BE2C (cell line): Measurements from ENCODE around the gene OTP. TPM values are rescaled to one million over a fixed set of nuclear protein-coding genes. Genes with fewer than 3 reads are reported as not detected.
A peak's percentile ranks its signal among the peaks of the same experiment; 100 is the strongest.

Experiments
- DNase-seq: peaks from one replicate; pipeline ENCODE4 v3.0.0-alpha.2; 2020
- H3K27me3 ChIP-seq: fragments of 250-450 bp; sonication (Bioruptor Pico); 2 replicates; pipeline ENCODE4 v1.5.1; 2020; ENCODE audit warnings: mild to moderate bottlenecking
- H3K36me3 ChIP-seq: fragments of 250-450 bp; sonication (Bioruptor Pico); 2 replicates; pipeline ENCODE4 v1.5.1; 2020; ENCODE audit warnings: mild to moderate bottlenecking
- H3K4me1 ChIP-seq: fragments of 250-450 bp; sonication (Bioruptor Pico); 2 replicates; pipeline ENCODE4 v1.5.1; 2020
- H3K4me3 ChIP-seq: 2 replicates; pipeline ENCODE4 v1.5.1; 2011; ENCODE audit warnings: low read depth, low read length
- H3K9me3 ChIP-seq: fragments of 250-450 bp; sonication (Bioruptor Pico); 2 replicates; pipeline ENCODE4 v1.5.1; 2020
- polyA plus RNA-seq: library from polyadenylated mRNA; unstranded; fragments of >200 nt; gene quantifications from one replicate; pipeline ENCODE4 v1.2.1, GENCODE V29; 2012; ENCODE audit warnings: low read depth, missing spikeins; ENCODE audit not compliant: insufficient read length, insufficient read depth
- TF ChIP-seq, protein P1 (sequence below): IDR thresholded peaks from 2 replicates; pipeline ENCODE4 v1.5.1; 2012; ENCODE audit warnings: mild to moderate bottlenecking, low read depth, low read length

The OTP gene
- polyA plus RNA-seq, result not detected

DNA sequence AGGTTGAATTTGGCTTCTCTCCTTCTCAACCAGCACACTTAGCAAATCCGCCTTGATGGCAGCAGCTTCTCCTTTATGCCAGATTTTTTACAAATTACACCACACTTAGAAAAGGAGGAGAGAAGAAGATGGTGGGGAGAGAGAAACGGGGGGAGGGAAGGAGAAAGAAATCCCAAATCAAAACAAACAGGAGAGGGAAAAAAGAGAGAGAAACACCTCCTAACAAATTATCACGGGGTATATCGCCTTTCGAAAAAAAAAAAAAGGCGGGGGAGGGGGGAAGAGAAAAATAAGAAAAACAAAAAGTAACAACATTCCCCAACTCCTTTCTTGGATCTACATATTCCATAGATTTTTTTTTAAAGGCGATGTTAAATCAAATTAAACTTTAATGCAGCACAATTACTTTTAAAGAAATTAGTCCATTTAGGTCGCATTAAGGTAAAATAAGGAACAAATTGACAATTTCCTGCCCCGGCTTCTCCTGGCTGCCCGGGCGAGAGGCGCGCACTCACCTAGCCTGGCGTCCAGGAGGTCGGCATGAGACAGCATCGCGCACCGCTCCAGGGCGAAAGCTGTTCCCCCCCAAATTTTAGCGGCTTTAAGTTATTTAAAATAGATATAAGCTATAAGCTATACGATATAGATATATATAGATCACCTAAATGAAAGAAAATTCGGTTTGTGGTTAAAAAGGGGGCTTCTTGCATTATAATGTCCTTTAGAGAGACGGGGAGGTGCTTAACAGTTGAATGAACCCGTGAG, at the start of gene OTP:
OTP (minus strand) TSS at position 716 of the 765 bp plus-strand sequence; CDS start at position 552, 164 bp downstream.
- H3K4me1 ChIP-seq, result no peaks in the 10 kb centered on the region; the same call in 1 of the 2 replicates
- H3K27me3 ChIP-seq, result peaks cover 100% of the 10 kb centered on the region
- no peak for DNase-seq
- H3K4me3 ChIP-seq, result peak within 1 kb of the TSS; percentile 8; the same call in 1 of the 2 replicates
- no peaks in the 10 kb centered on the region for H3K36me3 ChIP-seq
- TF ChIP-seq, protein P1, sequence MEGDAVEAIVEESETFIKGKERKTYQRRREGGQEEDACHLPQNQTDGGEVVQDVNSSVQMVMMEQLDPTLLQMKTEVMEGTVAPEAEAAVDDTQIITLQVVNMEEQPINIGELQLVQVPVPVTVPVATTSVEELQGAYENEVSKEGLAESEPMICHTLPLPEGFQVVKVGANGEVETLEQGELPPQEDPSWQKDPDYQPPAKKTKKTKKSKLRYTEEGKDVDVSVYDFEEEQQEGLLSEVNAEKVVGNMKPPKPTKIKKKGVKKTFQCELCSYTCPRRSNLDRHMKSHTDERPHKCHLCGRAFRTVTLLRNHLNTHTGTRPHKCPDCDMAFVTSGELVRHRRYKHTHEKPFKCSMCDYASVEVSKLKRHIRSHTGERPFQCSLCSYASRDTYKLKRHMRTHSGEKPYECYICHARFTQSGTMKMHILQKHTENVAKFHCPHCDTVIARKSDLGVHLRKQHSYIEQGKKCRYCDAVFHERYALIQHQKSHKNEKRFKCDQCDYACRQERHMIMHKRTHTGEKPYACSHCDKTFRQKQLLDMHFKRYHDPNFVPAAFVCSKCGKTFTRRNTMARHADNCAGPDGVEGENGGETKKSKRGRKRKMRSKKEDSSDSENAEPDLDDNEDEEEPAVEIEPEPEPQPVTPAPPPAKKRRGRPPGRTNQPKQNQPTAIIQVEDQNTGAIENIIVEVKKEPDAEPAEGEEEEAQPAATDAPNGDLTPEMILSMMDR, result no peak
- H3K9me3 ChIP-seq, result no peaks in the 10 kb centered on the region

- 0 out of 2 replicates have a peak, but pooled peaks cover 3% of the 10 kb centered on the region for H3K4me1 ChIP-seq
- TF ChIP-seq, protein P1, result no peak
- no peak for DNase-seq
- no peaks in the 10 kb centered on the region for H3K9me3 ChIP-seq
- H3K4me3 ChIP-seq, result no peak overlapping the region
- H3K36me3 ChIP-seq, result 0 out of 2 replicates have a peak, but pooled peaks cover 1% of the 10 kb centered on the region
- H3K27me3 ChIP-seq, result no peaks in the 10 kb centered on the region
These were observed 44.7 kb upstream of the OTP start for GRCh38 chr5:77683171-77683732.

DNA sequence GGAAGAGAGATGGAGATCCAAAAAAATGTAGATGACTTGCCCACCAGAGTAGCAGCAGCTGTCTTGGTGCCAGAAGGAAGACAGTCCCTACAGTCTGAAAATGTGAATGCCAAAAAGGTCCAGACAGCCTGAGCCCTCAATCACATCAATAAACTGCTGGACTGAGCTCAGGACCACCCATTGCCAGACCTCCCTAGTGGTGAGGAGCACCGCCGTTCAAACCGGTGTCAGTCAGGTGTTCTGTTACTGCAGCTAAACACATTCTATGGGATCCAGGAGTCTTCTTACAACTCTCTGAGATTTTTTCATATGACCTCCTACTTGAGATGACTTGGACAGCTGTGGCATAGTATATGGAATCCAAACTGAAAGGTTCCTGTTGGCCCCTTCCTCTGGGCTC, 32.0 kb upstream of the OTP start:
- H3K9me3 ChIP-seq, result no peaks in the 10 kb centered on the region
- H3K4me1 ChIP-seq, result no peaks in the 10 kb centered on the region
- H3K4me3 ChIP-seq, result no peak overlapping the region
- no peaks in the 10 kb centered on the region for H3K36me3 ChIP-seq
- H3K27me3 ChIP-seq, result no peaks in the 10 kb centered on the region
- TF ChIP-seq, protein P1, result no peak
- no peak for DNase-seq

GRCh38 chr5:77669677-77670076, 31.2 kb upstream of the OTP start:
- H3K4me1 ChIP-seq, result no peaks in the 10 kb centered on the region
- H3K27me3 ChIP-seq, result no peaks in the 10 kb centered on the region
- no peaks in the 10 kb centered on the region for H3K9me3 ChIP-seq
- no peak for DNase-seq
- TF ChIP-seq, protein P1, result no peak
- H3K36me3 ChIP-seq, result no peaks in the 10 kb centered on the region
- H3K4me3 ChIP-seq, result no peak overlapping the region

- Histone ChIP-seq H3K4me1 (no peaks in the 10 kb centered on the region; the same call in 1 of the 2 replicates), H3K9me3 (no peaks in the 10 kb centered on the region), H3K27me3 (no peaks in the 10 kb centered on the region), H3K36me3 (no peaks in the 10 kb centered on the region), H3K4me3 (no peak overlapping the region)
- TF ChIP-seq, protein P1, result no peak
- DNase-seq, result no peak
These were observed 24.8 kb upstream of the OTP start for GRCh38 chr5:77663090-77663863.
